Transverse colon (tissue), 4 donors: Measurements from ENCODE around the gene DLGAP1. TPM values are rescaled to one million over a fixed set of nuclear protein-coding genes. Genes with fewer than 3 reads are reported as not detected.
A peak's percentile ranks its signal among the peaks of the same experiment; 100 is the strongest.

ENCODE experiments used
- DNase-seq: peaks from one replicate; pipeline ENCODE4 v3.0.0-alpha.2; 2019
- H3K27ac ChIP-seq, 4 donors: fragments of 200-600 bp; sonication (generic); 2 replicates each; pipeline ENCODE4 v1.5.1; 2016 to 2018; ENCODE audit warnings: inconsistent platforms in 4 of 4
- H3K27me3 ChIP-seq: fragments of 200-600 bp; sonication (generic); 2 replicates; pipeline ENCODE4 v1.5.1; 2017; ENCODE audit warnings: inconsistent platforms
- H3K36me3 ChIP-seq, 4 donors: fragments of 200-600 bp; sonication (generic); 2 replicates each; pipeline ENCODE4 v1.5.1; 2017 to 2019; ENCODE audit warnings: inconsistent platforms in 4 of 4
- H3K4me1 ChIP-seq, 4 donors: fragments of 200-600 bp; sonication (generic); 2 replicates each; pipeline ENCODE4 v1.5.1; 2017 to 2020; ENCODE audit warnings: inconsistent platforms in 4 of 4
- H3K4me3 ChIP-seq, 4 donors: fragments of 200-600 bp; sonication (generic); 1 replicate in 1 of 4; 2 replicates in 3 of 4; pipeline versions ENCODE4 v1.5.1 to v1.6.1; 2017 to 2019; ENCODE audit warnings: inconsistent platforms in 4 of 4
- H3K9me3 ChIP-seq, 2 donors: fragments of 200-600 bp; sonication (generic); 2 replicates each; pipeline ENCODE4 v1.5.1; 2017 to 2019; ENCODE audit warnings: inconsistent platforms in 2 of 2
- CTCF ChIP-seq, 5 experiments: fragments of 200-600 bp in 3 of 5; fragments of 450-650 bp in 2 of 5; sonication (generic) in 3 of 5; IDR thresholded peaks; 1 replicate in 2 of 5; 2 replicates in 3 of 5; pipeline ENCODE4 v1.5.1; 2016 to 2017; ENCODE audit warnings: antibody characterized with exemption in 5 of 5, inconsistent platforms in 3 of 5, mild to moderate bottlenecking in 2 of 5, moderate library complexity in 1 of 5
- EP300 ChIP-seq: sonication (generic); formaldehyde crosslinking; IDR thresholded peaks from one replicate; pipeline ENCODE4 v1.6.1; 2017; ENCODE audit warnings: antibody characterized with exemption, low read depth
- POLR2A ChIP-seq: fragments of 450-650 bp; IDR thresholded peaks from one replicate; pipeline ENCODE4 v1.6.1; 2016; ENCODE audit warnings: antibody characterized with exemption, mild to moderate bottlenecking, moderate library complexity
- POLR2AphosphoS5 ChIP-seq, 3 donors: sonication (generic); formaldehyde crosslinking; IDR thresholded peaks; one replicate each; pipeline ENCODE4 v1.6.1; 2016; ENCODE audit warnings: antibody characterized with exemption in 3 of 3
- WGBS, 2 donors: methylation state at CpG; one replicate each; pipeline ENCODE4 v1.1.5; 2018; ENCODE audit warnings: low coverage in 1 of 2; 5-methylcytosine and 5-hydroxymethylcytosine counted together
- in situ Hi-C, 4 donors: fragments of 200-750 bp; cut with MboI; loops; one replicate each; pipeline versions ENCODE4 v1.15.0 to v1.15.1; 2017; ENCODE audit warnings: low sequenced_read_pairs in 3 of 4, low pct_ligation_motif_present in 1 of 4, low pct_unique_long_range_greater_than_20kb in 1 of 4
- intact Hi-C: fragments of 100-400 bp; cut with DNase I; formaldehyde crosslinking; loops from one replicate; pipeline ENCODE4 v1.15.1; 2023; ENCODE audit warnings: low total_unique reads
- total RNA-seq, 4 donors: library from RNA; depleted of rRNA; stranded (reverse); fragments of >200 nt; gene quantifications; one replicate each; pipeline ENCODE4 v1.1.0, GENCODE V29; 2016

Gene DLGAP1
- total RNA-seq, 4 donors from 2014 or later: 2.7 to 7.2 (median 3.3) TPM

- Histone ChIP-seq H3K36me3 (no peaks in the 10 kb centered on the region), H3K27ac (peak overlapping the region; percentile 96 to 99 (median 98)), H3K27me3 (no peaks in the 10 kb centered on the region), H3K4me1 (peaks cover 22 to 47% (median 42%) of the 10 kb centered on the region in 4 donors), H3K9me3 (no peaks in the 10 kb centered on the region), H3K4me3 (peak overlapping the region in 2 of 4 donors; percentile 15 to 45)
- WGBS, 2 donors: 21 to 23% methylated on average over 10 to 17 of the region's 17 CpGs
- intact Hi-C loops (loop anchor here (5.0 kb wide), 1 partner anchor 335 kb away; the partner anchor contains the start of gene MYL12B), in situ Hi-C loops (loop anchor here (10.0 to 25.0 kb wide), 4 partner anchors 68 to 310 kb away; partner anchors contain the start of gene TGIF1 (in 1 of the 4))
- peak; percentile 35 to 78 (median 65) for TF ChIP-seq POLR2AphosphoS5 (IDR thresholded peaks at IDR 0.05)
- TF ChIP-seq POLR2A: peak; percentile 52
- no peak for TF ChIP-seq EP300
- peak in 3 of 5 experiments; percentile 21 to 35 (median 28) for TF ChIP-seq CTCF (IDR thresholded peaks at IDR 0.05)
- DNase-seq: peak; percentile 66
Observed at GRCh38 chr18:3596637-3597384, 858.3 kb downstream of the DLGAP1 start.

- peaks cover 22 to 47% (median 42%) of the 10 kb centered on the region in 4 donors for H3K4me1 ChIP-seq
- TF ChIP-seq CTCF (IDR thresholded peaks at IDR 0.05) (no peak), EP300 (no peak)
- intact Hi-C loops: loop anchor here (5.0 kb wide), 1 partner anchor 334 kb away; the partner anchor contains the start of gene MYL12B
- in situ Hi-C loops: loop anchor here (10.0 to 25.0 kb wide), 4 partner anchors 69 to 309 kb away; partner anchors contain the start of gene TGIF1 (in 1 of the 4)
- H3K27me3 ChIP-seq: no peaks in the 10 kb centered on the region
- no peak for DNase-seq
- WGBS, 2 donors: 0 to 16% methylated on average over 1 to 3 of the region's 3 CpGs
- no peaks in the 10 kb centered on the region for H3K36me3 ChIP-seq
- H3K27ac ChIP-seq: peak overlapping the region; percentile 96 to 99 (median 98)
- H3K4me3 ChIP-seq: peak overlapping the region in 2 of 4 donors; percentile 15 to 45
- no peaks in the 10 kb centered on the region for H3K9me3 ChIP-seq
Observed at GRCh38 chr18:3596324-3596636, 858.8 kb downstream of the DLGAP1 start.

- in situ Hi-C loops (loop anchor here (10.0 to 25.0 kb wide), 4 partner anchors 69 to 308 kb away; partner anchors contain the start of gene TGIF1 (in 1 of the 4)), intact Hi-C loops (loop anchor here (2.0 to 5.0 kb wide), 2 partner anchors 145 to 333 kb away; partner anchors contain the start of genes MYL12B and TGIF1)
- WGBS, 2 donors: 0 to 33% methylated on average over 2 to 7 of the region's 7 CpGs
- Histone ChIP-seq H3K36me3 (no peaks in the 10 kb centered on the region), H3K27ac (peak overlapping the region; percentile 96 to 99 (median 98)), H3K27me3 (no peaks in the 10 kb centered on the region), H3K9me3 (no peaks in the 10 kb centered on the region), H3K4me3 (peak overlapping the region in 3 of 4 donors; percentile 20 to 45 (median 35)), H3K4me1 (peaks cover 22 to 47% (median 42%) of the 10 kb centered on the region in 4 donors)
- DNase-seq: peak; percentile 44
- TF ChIP-seq EP300 (no peak), POLR2A (peak; percentile 42), POLR2AphosphoS5 (IDR thresholded peaks at IDR 0.05) (peak; percentile 64 to 81 (median 73))
Observed at GRCh38 chr18:3595369-3596273, 859.5 kb downstream of the DLGAP1 start.

DNA sequence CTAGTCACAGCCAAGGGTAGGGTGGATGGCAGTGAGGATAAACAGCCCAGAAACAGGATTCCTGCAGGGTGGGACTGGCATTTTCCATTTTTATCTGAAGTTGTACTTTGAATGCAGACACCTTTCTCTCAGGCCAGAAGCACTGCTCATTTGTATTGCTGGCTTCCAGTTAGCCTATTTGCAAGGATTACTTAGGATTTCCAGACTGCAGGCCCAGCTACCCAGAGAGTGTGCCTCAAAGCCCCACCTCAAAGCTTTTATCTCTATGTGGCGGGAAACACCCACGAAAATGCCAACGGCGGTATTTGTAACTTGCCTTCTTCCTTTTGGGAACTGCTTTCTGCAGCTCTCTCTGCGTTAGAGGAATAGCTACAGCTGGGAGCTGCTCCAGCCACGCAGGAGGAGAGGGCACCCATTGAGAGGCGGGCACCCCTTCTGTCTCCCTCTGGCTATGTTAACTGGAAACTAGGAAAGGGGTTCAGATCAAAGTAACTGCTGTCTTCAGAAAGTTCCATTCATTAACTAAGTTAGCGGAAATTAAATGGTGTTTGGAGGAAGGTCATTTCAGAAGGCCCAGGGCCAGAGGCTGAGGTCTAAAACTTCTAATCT lies 860.2 kb downstream of the DLGAP1 start:
- in situ Hi-C loops (loop anchor here (10.0 to 25.0 kb wide), 4 partner anchors 70 to 308 kb away; partner anchors contain the start of gene TGIF1 (in 1 of the 4)), intact Hi-C loops (loop anchor here (2.0 to 5.0 kb wide), 2 partner anchors 144 to 333 kb away; partner anchors contain the start of genes MYL12B and TGIF1)
- Histone ChIP-seq H3K4me3 (peak overlapping the region; percentile 20 to 45 (median 37)), H3K4me1 (peaks cover 22 to 47% (median 42%) of the 10 kb centered on the region in 4 donors), H3K36me3 (no peaks in the 10 kb centered on the region), H3K9me3 (no peaks in the 10 kb centered on the region), H3K27ac (peak overlapping the region; percentile 96 to 99 (median 98)), H3K27me3 (no peaks in the 10 kb centered on the region)
- 0 to 13% methylated on average over 1 to 8 of the region's 8 CpGs for WGBS, 2 donors
- no peak for TF ChIP-seq EP300
- no peak for TF ChIP-seq POLR2AphosphoS5 (IDR thresholded peaks at IDR 0.05)
- TF ChIP-seq POLR2A: no peak
- TF ChIP-seq CTCF (IDR thresholded peaks at IDR 0.05): no peak
- DNase-seq: peak; percentile 47
